ENCODE results near the gene FAM25G. TPM values are rescaled to one million over a fixed set of nuclear protein-coding genes. Genes with fewer than 3 reads are reported as not detected.
A peak's percentile ranks its signal among the peaks of the same experiment; 100 is the strongest.

The FAM25G gene
- total RNA-seq, 6 donors from 2014 or later = not detected

DNA sequence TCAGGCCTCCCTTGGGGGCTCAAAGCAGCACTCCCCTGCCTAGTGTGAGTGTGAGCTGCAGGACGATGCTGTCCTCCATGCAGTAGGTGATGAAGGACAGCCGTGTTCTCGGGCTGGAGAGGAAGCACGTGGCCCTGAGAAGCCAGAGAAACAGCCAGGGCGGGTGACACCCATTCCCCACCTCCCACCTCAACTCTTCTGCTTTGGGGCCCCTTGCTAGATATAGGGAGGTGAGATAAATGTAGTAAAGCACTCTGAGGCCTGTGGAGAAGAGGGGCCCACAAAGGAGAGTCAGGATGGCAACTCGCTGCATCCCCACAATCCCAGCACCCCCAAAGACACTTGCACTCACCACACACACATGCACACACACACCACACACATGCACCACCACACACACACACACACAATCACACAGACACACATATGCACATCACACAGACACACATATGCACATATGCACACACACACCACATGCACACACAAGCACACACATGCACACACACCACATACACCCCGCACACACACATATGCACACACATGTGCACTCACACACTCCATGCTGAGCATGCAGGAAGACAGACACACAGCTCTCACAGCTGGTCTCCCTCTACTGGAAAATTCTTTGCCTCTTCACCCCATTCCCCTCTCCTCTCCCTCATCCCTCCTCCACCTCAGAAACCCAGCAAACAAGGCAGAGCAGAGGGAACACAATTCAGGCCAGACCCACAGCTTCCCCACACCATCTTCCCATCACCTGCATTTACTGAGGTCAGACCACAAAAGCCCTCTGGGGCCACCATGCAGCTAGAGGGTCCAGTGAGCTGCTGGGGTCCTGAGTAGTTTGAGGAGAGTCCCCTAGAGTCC lies 38.1 kb downstream of the FAM25G start:
- no peak overlapping the region for H3K4me3 ChIP-seq
- H3K27me3 ChIP-seq = no peaks in the 10 kb centered on the region
- H3K27ac ChIP-seq = no peak overlapping the region
- 57 to 91% methylated on average over 2 to 7 of the region's 7 CpGs for WGBS, 2 donors
- H3K9me3 ChIP-seq = no peaks in the 10 kb centered on the region
- no peaks in the 10 kb centered on the region for H3K36me3 ChIP-seq
- TF ChIP-seq, protein P1, sequence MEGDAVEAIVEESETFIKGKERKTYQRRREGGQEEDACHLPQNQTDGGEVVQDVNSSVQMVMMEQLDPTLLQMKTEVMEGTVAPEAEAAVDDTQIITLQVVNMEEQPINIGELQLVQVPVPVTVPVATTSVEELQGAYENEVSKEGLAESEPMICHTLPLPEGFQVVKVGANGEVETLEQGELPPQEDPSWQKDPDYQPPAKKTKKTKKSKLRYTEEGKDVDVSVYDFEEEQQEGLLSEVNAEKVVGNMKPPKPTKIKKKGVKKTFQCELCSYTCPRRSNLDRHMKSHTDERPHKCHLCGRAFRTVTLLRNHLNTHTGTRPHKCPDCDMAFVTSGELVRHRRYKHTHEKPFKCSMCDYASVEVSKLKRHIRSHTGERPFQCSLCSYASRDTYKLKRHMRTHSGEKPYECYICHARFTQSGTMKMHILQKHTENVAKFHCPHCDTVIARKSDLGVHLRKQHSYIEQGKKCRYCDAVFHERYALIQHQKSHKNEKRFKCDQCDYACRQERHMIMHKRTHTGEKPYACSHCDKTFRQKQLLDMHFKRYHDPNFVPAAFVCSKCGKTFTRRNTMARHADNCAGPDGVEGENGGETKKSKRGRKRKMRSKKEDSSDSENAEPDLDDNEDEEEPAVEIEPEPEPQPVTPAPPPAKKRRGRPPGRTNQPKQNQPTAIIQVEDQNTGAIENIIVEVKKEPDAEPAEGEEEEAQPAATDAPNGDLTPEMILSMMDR (IDR thresholded peaks at IDR 0.05) = no peak
- TF ChIP-seq EP300 (IDR thresholded peaks at IDR 0.05) = no peak
- TF ChIP-seq POLR2AphosphoS5 (IDR thresholded peaks at IDR 0.05) = no peak
- TF ChIP-seq POLR2A (IDR thresholded peaks at IDR 0.05) = no peak
- ATAC-seq (ENCODE audit: low FRiP score in 2 of 2) (no peak), DNase-seq (no peak)
- no peaks in the 10 kb centered on the region for H3K4me1 ChIP-seq

- no peak for DNase-seq
- Histone ChIP-seq H3K36me3 (no peaks in the 10 kb centered on the region), H3K4me3 (no peak overlapping the region), H3K4me1 (no peaks in the 10 kb centered on the region), H3K27ac (no peak overlapping the region), H3K9me3 (no peaks in the 10 kb centered on the region), H3K27me3 (no peaks in the 10 kb centered on the region)
- ATAC-seq (ENCODE audit: low FRiP score in 2 of 2) = no peak
- TF ChIP-seq POLR2AphosphoS5 (IDR thresholded peaks at IDR 0.05) = no peak
- TF ChIP-seq POLR2A (IDR thresholded peaks at IDR 0.05) = no peak
- TF ChIP-seq EP300 (IDR thresholded peaks at IDR 0.05) = no peak
- TF ChIP-seq, protein P1 (IDR thresholded peaks at IDR 0.05) = no peak
- WGBS, 2 donors = 67 to 70% methylated on average over 11 of the region's 11 CpGs
Observed at GRCh38 chr10:47452495-47453140, 38.9 kb downstream of the FAM25G start.

- Histone ChIP-seq H3K4me3 (no peak overlapping the region), H3K27me3 (no peaks in the 10 kb centered on the region), H3K9me3 (no peaks in the 10 kb centered on the region), H3K4me1 (no peaks in the 10 kb centered on the region), H3K27ac (no peak overlapping the region), H3K36me3 (no peaks in the 10 kb centered on the region)
- 48 to 75% methylated on average over 2 to 7 of the region's 7 CpGs for WGBS, 2 donors
- DNase-seq (no peak), ATAC-seq (ENCODE audit: low FRiP score in 2 of 2) (no peak)
- no peak for TF ChIP-seq POLR2AphosphoS5 (IDR thresholded peaks at IDR 0.05)
- TF ChIP-seq, protein P1 (IDR thresholded peaks at IDR 0.05) = no peak
Observed at GRCh38 chr10:47451998-47452494, 39.5 kb downstream of the FAM25G start.

GRCh38 chr10:47451273-47451997 lies 40.1 kb downstream of the FAM25G start:
- Histone ChIP-seq H3K9me3 (peaks cover 0 to 2% (median under 1%) of the 10 kb centered on the region in 4 donors), H3K27me3 (no peaks in the 10 kb centered on the region), H3K4me1 (no peaks in the 10 kb centered on the region), H3K36me3 (no peaks in the 10 kb centered on the region), H3K4me3 (no peak overlapping the region), H3K27ac (no peak overlapping the region)
- WGBS, 2 donors = 79 to 84% methylated on average over 4 to 13 of the region's 13 CpGs
- peak in 1 of 2 donors; percentile 61 for DNase-seq
- no peak for ATAC-seq (ENCODE audit: low FRiP score in 2 of 2)
- TF ChIP-seq, protein P1 (IDR thresholded peaks at IDR 0.05) = no peak
- no peak for TF ChIP-seq EP300 (IDR thresholded peaks at IDR 0.05)
- TF ChIP-seq POLR2AphosphoS5 (IDR thresholded peaks at IDR 0.05) = no peak
- no peak for TF ChIP-seq POLR2A (IDR thresholded peaks at IDR 0.05)
